ENCODE data around the gene SLC22A14.
"Not testable (repeated sequence)": the region's sequence is repeated elsewhere in the genome, so short reads cannot be mapped to it uniquely, and the experiment has no call there.

SLC22A14 gene

DNA sequence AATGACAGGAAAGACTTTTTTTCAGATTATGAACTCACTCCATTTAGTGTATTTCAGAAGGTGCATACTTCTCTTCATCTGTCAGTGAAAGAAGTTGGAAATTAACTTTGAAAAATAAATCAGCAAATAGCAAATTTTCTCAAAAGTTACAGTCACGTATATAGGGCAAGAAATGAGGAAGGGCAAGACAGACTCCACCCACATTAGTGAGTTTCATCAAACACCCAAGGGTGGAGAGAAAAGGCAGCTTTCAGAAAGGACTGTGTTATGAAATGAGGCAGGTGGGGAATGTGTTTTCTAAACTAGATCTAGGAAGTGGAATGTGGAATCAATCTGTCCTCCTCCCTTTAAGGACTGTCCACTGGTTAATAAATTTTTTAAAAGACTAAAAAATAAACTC is 13.6 kb upstream of the SLC22A14 start:
- DNase-seq (ENCODE audit: low read depth in 1 of 2, low spot score in 1 of 2) = no peak

GRCh38 chr3:38270606-38271005 is 11.5 kb upstream of the SLC22A14 start:
- no peak for DNase-seq (ENCODE audit: low read depth in 1 of 2, low spot score in 1 of 2)

- DNase-seq (ENCODE audit: low read depth in 1 of 2, low spot score in 1 of 2) = no peak
These were observed 10.5 kb upstream of the SLC22A14 start for GRCh38 chr3:38271553-38271952.

DNA sequence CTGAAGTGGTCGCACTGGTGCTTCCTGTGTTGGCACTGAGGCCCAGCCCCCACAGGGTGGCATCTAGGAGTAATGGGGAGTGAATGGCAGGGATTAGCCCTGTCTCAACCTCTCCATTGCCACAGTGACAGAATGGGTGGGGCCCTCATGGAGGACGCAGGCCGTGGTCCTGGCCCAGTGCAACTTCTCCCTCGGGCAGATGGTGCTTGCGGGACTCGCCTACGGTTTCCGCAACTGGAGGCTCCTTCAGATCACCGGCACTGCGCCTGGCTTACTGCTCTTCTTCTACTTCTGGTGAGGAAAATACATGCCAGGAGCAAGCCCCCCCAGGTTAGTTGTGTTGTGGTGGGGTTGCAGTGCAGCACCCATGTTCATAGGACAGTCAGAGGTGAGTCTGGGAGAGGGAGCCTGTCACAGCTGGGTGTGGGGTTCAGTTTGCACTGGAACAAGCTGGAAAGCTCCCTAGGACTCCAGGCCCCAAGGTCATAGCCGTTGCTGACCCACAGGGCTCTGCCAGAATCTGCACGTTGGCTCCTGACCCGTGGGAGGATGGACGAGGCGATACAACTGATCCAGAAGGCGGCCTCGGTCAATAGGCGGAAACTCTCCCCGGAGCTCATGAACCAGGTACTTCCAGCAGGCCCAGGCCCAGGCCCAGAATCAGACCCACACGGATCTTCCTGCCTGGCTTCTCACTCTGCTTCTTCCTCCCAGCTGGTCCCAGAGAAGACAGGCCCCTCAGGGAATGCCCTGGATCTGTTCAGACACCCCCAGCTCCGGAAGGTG is 7.0 kb upstream of the SLC22A14 start:
- DNase-seq (ENCODE audit: low read depth in 1 of 2, low spot score in 1 of 2) = no peak

DNA sequence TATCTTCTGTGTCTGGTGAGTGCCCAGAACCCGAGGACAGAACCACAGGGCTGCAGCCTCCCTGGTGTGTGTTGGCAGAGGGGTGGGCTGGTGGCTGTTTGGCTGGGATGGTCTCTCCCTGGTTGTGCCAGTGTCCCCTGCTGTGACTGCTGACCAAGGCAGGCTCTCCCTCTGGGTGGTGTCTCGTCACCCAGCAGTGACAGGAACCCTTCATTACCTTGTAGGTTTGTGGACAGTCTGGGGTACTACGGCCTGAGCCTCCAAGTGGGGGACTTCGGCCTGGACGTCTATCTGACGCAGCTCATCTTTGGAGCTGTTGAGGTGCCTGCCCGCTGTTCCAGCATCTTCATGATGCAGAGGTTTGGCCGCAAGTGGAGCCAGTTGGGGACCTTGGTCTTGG is 6.4 kb upstream of the SLC22A14 start:
- no peak for DNase-seq (ENCODE audit: low read depth in 1 of 2, low spot score in 1 of 2)

- DNase-seq (ENCODE audit: low read depth in 1 of 2, low spot score in 1 of 2) = no peak
These were observed 5.8 kb upstream of the SLC22A14 start for GRCh38 chr3:38276081-38276916.

DNA sequence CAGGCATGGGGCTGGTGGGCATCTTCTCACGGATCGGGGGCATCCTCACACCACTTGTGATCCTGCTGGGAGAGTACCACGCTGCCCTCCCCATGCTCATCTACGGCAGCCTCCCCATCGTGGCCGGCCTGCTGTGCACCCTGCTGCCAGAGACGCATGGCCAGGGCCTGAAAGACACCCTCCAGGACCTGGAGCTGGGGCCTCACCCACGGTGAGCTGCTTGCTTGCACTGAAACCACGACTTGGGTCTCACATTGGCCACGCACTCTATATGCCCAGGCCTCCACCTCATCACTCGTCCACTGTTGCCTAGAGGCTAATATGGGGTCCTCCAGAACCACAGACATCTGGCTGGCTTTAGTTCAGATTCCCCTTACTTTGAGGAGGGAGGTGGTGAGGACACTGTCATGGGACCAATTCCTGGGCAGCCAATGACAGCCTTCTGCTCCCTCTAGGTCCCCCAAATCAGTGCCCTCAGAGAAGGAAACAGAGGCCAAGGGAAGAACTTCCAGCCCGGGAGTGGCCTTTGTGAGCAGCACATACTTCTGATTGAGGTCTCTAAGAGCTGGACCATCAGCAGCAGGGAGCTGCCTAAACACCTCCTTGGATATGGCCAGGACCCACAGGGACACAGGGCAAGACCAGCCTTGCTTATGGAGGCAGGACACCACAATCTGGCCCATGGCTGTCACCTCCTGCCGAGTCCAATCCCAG is 5.0 kb upstream of the SLC22A14 start:
- no peak for DNase-seq (ENCODE audit: low read depth in 1 of 2, low spot score in 1 of 2)

- DNase-seq (ENCODE audit: low read depth in 1 of 2, low spot score in 1 of 2) = no peak
These were observed 3.3 kb upstream of the SLC22A14 start for GRCh38 chr3:38278841-38279240.

GRCh38 chr3:38283810-38284755 is 2.0 kb downstream of the SLC22A14 start:
- no peak for DNase-seq (ENCODE audit: low read depth in 1 of 2, low spot score in 1 of 2)

- no peak for DNase-seq (ENCODE audit: low read depth in 1 of 2, low spot score in 1 of 2)
These were observed 2.7 kb downstream of the SLC22A14 start for GRCh38 chr3:38284756-38285150.

DNA sequence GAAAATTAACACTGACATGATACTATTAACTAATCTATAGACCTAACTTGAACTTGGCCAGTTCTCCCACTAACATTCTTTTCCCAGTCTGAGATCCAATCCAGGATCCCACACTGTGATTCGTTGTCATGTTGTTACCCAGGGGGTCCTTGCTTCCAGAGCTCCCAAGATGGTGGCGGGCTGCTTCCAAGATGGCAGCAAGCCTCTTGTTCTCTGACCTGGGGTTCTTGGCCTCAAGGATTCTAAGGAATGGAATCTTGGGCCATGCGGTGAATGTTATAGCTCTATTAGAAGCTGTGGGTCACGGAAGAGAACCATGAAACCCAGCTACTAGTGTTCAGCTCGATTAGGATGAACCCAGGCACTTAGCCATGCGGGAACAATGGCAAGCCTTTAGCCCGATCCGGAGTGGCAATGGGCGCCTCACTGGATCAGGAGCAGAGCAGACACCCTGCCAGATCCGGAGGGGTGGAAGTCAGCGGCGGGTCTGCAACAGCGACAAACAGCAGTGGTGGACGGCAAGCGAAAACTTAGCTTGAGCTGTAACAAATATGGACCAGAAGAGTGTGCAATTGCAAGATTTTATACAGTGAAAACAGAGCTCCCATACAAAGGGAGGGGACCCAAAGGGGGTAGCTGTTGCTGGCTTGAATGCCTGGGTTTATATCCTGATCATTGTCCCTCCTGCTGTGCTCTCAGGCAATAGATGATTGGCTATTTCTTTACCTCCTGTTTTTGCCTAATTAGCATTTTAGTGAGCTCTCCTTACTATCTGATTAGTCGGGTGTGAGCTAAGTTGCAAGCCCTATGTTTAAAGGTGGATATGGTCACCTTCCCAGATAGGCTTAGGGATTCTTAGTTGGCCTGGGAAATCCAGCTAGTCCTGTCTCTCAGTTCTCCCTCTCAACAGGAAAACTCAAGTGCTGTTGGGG is 7.5 kb downstream of the SLC22A14 start:
- not testable (repeated sequence) for DNase-seq (ENCODE audit: low read depth in 1 of 2, low spot score in 1 of 2)

DNA sequence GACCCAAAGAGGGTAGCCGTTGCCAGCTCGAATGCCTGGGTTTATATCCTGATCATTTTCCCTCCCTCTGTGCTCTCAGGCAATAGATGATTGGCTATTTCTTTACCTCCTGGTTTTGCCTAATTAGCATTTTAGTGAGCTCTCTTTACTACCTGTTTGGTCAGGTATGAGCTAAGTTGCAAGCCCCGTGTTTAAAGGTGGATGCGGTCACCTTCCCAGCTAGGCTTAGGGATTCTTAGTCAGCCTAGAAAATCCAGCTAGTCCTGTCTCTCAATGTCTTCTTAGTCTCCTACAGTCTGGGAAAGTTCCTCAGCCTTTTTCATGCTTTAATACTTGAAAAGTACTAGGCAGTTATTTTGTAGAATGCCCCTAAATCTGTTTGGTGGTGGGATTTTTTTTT is 15.0 kb downstream of the SLC22A14 start:
- not testable (repeated sequence) for DNase-seq (ENCODE audit: low read depth in 1 of 2, low spot score in 1 of 2)

DNA sequence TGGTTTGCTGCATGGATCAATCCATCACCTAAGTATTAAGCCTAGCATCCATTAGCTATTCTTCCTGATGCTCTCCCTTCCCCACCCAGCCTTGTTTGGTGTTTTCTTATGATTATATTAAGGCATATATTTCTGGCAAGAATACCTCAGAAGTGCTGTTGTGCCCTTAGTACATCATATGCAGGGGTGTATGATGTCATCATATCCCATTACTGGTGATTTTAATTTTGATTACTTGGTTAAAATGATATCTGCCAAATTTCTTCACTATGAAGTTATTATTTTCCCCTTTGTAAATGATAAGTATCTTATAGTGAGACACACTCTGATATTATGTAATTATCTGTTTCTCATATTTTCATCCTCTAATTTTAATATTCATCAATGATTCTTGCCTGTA is 15.4 kb downstream of the SLC22A14 start:
- DNase-seq (ENCODE audit: low read depth in 1 of 2, low spot score in 1 of 2) = no peak

- no peak for DNase-seq (ENCODE audit: low read depth in 1 of 2, low spot score in 1 of 2)
These were observed 16.0 kb downstream of the SLC22A14 start for GRCh38 chr3:38297947-38298711.

DNA sequence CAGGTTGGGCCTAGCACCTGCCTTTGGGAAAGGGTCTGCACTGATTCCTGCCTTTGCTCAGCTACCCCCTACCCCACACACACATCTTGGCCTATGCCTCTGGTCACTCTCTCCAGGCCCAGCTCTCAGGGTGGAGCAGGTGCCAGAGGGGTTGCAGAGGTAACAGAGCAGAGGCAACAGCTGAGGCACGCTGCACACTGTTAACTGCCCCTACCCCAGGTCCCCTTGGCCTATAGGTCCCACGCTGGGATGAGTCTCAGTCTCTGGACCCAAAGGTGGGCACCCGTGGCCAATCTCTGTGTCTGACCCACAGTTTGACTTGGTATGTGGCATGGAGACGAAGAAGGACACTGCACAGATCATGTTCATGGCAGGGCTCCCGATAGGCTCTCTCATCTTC is 24.8 kb downstream of the SLC22A14 start:
- DNase-seq (ENCODE audit: low read depth in 1 of 2, low spot score in 1 of 2) = no peak

GRCh38 chr3:38307599-38307998 is 25.5 kb downstream of the SLC22A14 start:
- DNase-seq (ENCODE audit: low read depth in 1 of 2, low spot score in 1 of 2) = no peak

DNA sequence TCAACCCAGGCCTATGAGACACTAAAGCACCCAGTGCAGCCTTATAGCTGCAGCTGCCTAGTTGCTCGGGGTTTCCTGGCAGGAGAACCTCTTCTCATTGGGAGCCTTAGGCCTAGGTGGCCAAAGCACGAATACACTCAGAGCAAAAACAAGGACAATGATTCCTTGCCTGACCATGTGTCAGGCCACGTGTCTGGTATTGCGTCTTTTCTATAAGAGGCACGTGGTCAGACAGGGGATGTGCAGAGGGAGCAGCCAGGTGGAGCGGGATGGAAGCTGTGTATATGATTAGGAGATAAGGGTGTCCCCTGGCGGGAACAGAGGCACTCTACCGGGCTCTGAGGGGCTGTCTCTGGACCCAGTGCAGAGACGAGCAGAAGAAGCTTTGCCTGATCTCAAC is 26.4 kb downstream of the SLC22A14 start:
- no peak for DNase-seq (ENCODE audit: low read depth in 1 of 2, low spot score in 1 of 2)

DNA sequence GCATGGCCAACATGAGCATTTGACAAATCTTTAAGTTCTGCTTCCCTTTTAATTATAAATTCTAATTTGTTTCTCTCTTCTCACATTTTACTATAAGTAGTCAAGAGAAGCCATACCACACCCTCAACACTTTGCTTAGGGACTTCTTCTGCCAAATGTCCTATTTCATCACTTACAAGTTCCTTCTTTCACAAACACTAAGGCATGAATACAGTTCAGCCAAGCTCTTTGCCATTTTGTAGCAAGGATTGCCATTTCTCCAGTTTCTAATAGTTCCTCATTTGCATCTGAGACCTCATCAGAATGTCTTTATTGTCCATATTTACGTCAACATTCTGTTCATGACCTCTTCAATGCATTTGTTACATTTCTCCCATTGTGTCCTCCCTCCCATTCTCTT is 29.4 kb downstream of the SLC22A14 start:
- no peak for DNase-seq (ENCODE audit: low read depth in 1 of 2, low spot score in 1 of 2)

DNA sequence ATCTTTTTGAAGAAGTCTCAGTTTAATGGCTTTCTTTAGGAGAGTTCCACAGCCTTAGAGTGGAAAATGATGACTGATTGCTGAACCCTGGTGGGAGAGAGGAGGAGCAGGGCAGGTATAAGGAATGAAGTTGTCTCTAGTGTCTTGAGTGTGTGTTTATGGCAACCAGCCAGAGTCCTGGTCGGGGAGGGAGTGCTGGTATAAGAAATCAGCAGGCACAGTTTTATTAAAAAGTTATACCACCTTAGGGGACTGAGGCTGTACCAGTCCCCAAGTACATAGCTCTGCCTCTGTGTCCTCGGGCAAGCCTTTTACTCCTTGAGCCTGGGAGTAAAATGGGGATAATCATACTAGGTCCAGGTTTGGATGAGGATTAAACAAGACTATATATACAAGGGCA is 29.8 kb downstream of the SLC22A14 start:
- no peak for DNase-seq (ENCODE audit: low read depth in 1 of 2, low spot score in 1 of 2)

Data from activated T-helper 1 cell treated with anti-CD3 and anti-CD28 coated beads, Interleukin-2, amount 50 U/mL, for 16 hours (primary cell).